Hepatocyte (in vitro differentiated cells): ENCODE measurements around the gene DTX1. TPM values are rescaled to one million over a fixed set of nuclear protein-coding genes. Genes with fewer than 3 reads are reported as not detected.
"Not testable (repeated sequence)": the region's sequence is repeated elsewhere in the genome, so short reads cannot be mapped to it uniquely, and the experiment has no call there.

Source experiments
- DNase-seq: peaks from one replicate; pipeline ENCODE4 v3.0.0-alpha.2; 2016; ENCODE audit warnings: low spot score
- H2AFZ ChIP-seq: fragments of 200-600 bp; sonication (generic); 2 replicates; pipeline ENCODE4 v1.6.0; 2016; ENCODE audit warnings: antibody characterized with exemption, mild to moderate bottlenecking
- H3K27ac ChIP-seq: fragments of 200-600 bp; sonication (generic); 2 replicates; pipeline ENCODE4 v1.5.1; 2016; ENCODE audit warnings: mild to moderate bottlenecking
- H3K27me3 ChIP-seq: fragments of 200-600 bp; sonication (generic); 2 replicates; pipeline ENCODE4 v1.6.1; 2016
- H3K36me3 ChIP-seq: fragments of 200-600 bp; sonication (generic); replicated peaks from 2 replicates; pipeline ENCODE4 v1.5.1; 2016; ENCODE audit warnings: low read depth; ENCODE audit not compliant: insufficient read depth
- H3K4me1 ChIP-seq: fragments of 200-600 bp; sonication (generic); 2 replicates; pipeline ENCODE4 v1.5.1; 2016; ENCODE audit warnings: mild to moderate bottlenecking, moderate library complexity; ENCODE audit not compliant: insufficient read depth
- H3K4me2 ChIP-seq: fragments of 200-600 bp; sonication (generic); 2 replicates; pipeline ENCODE4 v1.6.0; 2016
- H3K4me3 ChIP-seq: fragments of 200-600 bp; sonication (generic); 2 replicates; pipeline ENCODE4 v1.5.1; 2016; ENCODE audit warnings: mild to moderate bottlenecking
- H3K79me2 ChIP-seq: fragments of 200-600 bp; sonication (generic); 2 replicates; pipeline ENCODE4 v1.6.0; 2017; ENCODE audit warnings: mild to moderate bottlenecking
- H3K9me2 ChIP-seq: fragments of 200-600 bp; sonication (generic); replicated peaks from 2 replicates; pipeline ENCODE4 v1.6.0; 2017; ENCODE audit warnings: mild to moderate bottlenecking; ENCODE audit not compliant: insufficient read depth
- H3K9me3 ChIP-seq: fragments of 200-600 bp; sonication (generic); 2 replicates; pipeline ENCODE4 v1.5.1; 2016; ENCODE audit warnings: low read depth, mild to moderate bottlenecking
- H4K20me1 ChIP-seq: fragments of 200-600 bp; sonication (generic); 2 replicates; pipeline ENCODE4 v1.6.0; 2016; ENCODE audit warnings: mild to moderate bottlenecking; ENCODE audit not compliant: insufficient read depth, poor library complexity, severe bottlenecking
- EZH2 ChIP-seq: fragments of 200-600 bp; sonication (generic); IDR thresholded peaks from 2 replicates; pipeline ENCODE4 v1.6.1; 2016; ENCODE audit warnings: antibody characterized with exemption, mild to moderate bottlenecking, borderline replicate concordance
- EZH2phosphoT487 ChIP-seq: fragments of 200-600 bp; sonication (generic); IDR thresholded peaks from one replicate; pipeline ENCODE4 v1.6.1; 2018; ENCODE audit warnings: antibody characterized with exemption, mild to moderate bottlenecking, low read depth, moderate library complexity; ENCODE audit not compliant: unreplicated experiment, severe bottlenecking
- WGBS: methylation state at CpG from one replicate; pipeline ENCODE4 v1.1.6; 2016; ENCODE audit warnings: low lambda C conversion rate; ENCODE audit errors: missing lambda C conversion rate; 5-methylcytosine and 5-hydroxymethylcytosine counted together
- polyA plus RNA-seq: library from polyadenylated mRNA; unstranded; fragments of >200 nt; fragmentation: Nextera tagmentation; extraction: Ambion mirVana; gene quantifications from 2 replicates; pipeline ENCODE4 v1.2.1, GENCODE V29; 2016
- total RNA-seq: library from RNA; depleted of rRNA; stranded (reverse); fragments of >200 nt; gene quantifications from 2 replicates; pipeline ENCODE4 v1.2.3, GENCODE V29; 2014
- TF ChIP-seq, protein P1 (sequence below): fragments of 200-600 bp; sonication (generic); IDR thresholded peaks from 2 replicates; pipeline ENCODE4 v1.5.1; 2016; ENCODE audit warnings: antibody characterized with exemption, mild to moderate bottlenecking; ENCODE audit not compliant: poor library complexity

The DTX1 gene
- total and polyA plus RNA-seq, 2 experiments from 2014 or later = 0.47 to 2.3 TPM

DNA sequence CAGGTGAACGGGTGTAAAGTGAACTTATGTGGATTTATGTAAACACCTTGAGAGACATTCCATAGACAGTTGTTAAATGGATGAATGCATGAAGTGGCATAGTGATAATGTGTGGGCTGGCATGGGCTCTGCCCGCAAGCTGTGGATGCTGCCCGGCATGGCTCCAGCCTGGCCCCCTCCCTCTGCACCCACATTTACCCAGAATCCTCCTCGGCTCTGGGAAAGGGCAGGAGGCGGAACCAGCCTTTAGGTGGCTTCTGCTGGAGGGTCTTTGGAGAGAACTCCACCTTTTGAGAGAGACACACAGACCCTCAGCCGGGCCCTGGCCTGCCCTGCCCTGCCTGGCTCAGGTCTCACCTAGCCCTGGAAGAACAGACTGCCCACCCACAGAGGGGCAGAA is 60.3 kb downstream of the DTX1 start:
- Histone ChIP-seq H3K27ac (no peak overlapping the region), H3K9me2 (no peaks in the 10 kb centered on the region), H3K4me3 (no peak overlapping the region), H2AFZ (no peak overlapping the region), H3K27me3 (no peaks in the 10 kb centered on the region), H3K4me2 (no peak overlapping the region), H3K9me3 (no peaks in the 10 kb centered on the region), H3K79me2 (no peaks in the 10 kb centered on the region), H4K20me1 (no peaks in the 10 kb centered on the region), H3K36me3 (no peaks in the 10 kb centered on the region), H3K4me1 (no peaks in the 10 kb centered on the region)
- WGBS = 67% methylated on average over 6 of the region's 6 CpGs
- TF ChIP-seq EZH2phosphoT487 = no peak
- TF ChIP-seq, protein P1, sequence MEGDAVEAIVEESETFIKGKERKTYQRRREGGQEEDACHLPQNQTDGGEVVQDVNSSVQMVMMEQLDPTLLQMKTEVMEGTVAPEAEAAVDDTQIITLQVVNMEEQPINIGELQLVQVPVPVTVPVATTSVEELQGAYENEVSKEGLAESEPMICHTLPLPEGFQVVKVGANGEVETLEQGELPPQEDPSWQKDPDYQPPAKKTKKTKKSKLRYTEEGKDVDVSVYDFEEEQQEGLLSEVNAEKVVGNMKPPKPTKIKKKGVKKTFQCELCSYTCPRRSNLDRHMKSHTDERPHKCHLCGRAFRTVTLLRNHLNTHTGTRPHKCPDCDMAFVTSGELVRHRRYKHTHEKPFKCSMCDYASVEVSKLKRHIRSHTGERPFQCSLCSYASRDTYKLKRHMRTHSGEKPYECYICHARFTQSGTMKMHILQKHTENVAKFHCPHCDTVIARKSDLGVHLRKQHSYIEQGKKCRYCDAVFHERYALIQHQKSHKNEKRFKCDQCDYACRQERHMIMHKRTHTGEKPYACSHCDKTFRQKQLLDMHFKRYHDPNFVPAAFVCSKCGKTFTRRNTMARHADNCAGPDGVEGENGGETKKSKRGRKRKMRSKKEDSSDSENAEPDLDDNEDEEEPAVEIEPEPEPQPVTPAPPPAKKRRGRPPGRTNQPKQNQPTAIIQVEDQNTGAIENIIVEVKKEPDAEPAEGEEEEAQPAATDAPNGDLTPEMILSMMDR = no peak
- no peak for TF ChIP-seq EZH2
- no peak for DNase-seq

DNA sequence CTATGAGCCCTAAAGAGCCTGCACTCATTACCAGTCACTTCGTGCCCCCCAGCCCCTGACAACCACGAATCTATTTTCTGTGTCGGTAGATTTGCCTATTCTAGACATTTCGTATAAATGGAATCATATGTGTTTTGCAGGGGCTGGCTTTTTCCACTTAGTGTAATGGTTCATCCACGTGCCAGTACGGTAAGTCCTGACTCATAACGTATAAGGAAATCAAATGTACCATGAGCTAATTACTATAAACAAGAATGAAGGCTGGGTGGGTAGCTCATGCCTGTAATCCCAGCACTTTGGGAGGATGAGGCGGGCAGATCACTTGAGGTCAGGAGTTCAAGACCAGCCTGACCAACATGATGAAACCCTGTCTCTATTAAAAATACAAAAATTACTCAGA is 61.2 kb downstream of the DTX1 start:
- H3K4me1 ChIP-seq, DNase-seq, H3K27me3 ChIP-seq, H3K36me3 ChIP-seq, H3K4me2 ChIP-seq, H3K9me3 ChIP-seq, H3K4me3 ChIP-seq, H4K20me1 ChIP-seq, H3K79me2 ChIP-seq, H3K9me2 ChIP-seq, H2AFZ ChIP-seq, H3K27ac ChIP-seq: not testable (repeated sequence)
- 75% methylated on average over 8 of the region's 8 CpGs for WGBS

DNA sequence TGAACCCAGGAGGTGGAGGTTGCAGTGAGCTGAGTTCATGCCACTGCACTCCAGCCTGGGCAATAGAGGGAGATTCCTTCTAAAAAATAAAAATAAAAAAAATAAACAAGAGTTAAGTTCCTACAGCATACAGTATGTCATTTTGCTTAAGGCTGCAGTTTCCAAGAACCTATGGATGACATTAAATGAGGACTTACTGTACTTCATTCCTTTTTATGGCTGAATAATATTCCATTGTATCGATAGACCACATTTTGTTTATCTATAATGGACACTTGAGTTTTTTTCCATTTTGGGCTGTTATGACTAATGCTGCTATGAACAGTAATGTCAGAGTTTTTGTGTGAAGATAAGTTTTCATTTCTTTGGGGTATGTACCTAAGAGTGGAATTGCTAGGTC is 61.6 kb downstream of the DTX1 start:
- Histone ChIP-seq H3K4me2 (no peak overlapping the region), H3K4me1 (no peaks in the 10 kb centered on the region), H2AFZ (no peak overlapping the region), H4K20me1 (no peaks in the 10 kb centered on the region), H3K9me2 (no peaks in the 10 kb centered on the region), H3K4me3 (no peak overlapping the region), H3K9me3 (peaks cover 5% of the 10 kb centered on the region), H3K27me3 (no peaks in the 10 kb centered on the region), H3K79me2 (no peaks in the 10 kb centered on the region), H3K36me3 (no peaks in the 10 kb centered on the region), H3K27ac (no peak overlapping the region)
- no peak for DNase-seq
- no peak for TF ChIP-seq EZH2phosphoT487
- TF ChIP-seq EZH2 = no peak
- TF ChIP-seq, protein P1 = no peak
- WGBS = 97% methylated on average over 1 of the region's 1 CpG

DNA sequence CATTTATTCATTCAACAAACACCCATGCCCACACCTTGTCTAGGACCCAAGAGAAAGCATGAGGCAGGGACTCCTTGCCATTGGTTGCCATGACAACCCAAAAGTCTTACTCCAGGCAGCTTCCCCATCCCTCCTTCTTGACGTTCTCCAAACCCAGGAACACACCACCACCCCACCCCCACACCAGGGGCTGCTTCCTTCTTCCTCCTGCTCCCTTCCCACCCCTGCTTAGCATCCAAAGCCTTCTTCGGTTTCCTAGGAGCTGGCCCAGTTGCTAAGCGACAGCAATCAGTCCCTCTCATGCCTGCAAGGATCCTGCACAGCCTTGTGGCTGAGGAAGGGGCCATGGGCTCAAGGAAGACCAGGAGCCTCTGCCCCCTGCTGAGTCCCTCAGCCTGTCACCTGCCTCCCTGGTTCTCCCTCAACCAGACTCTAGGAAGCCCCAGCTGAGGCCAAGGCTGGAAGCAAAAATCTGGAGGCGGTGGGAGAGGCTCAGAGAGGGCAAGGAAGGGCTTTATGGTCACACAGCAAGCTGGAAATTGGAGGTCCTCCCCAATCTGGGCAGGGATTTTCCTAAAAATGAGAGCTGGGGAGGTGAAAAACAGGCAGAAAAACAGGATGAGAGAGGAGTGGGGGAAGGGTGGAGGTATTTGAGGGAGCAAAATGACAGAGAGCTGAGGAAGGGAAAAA is 63.6 kb downstream of the DTX1 start:
- H3K4me2 ChIP-seq = no peak overlapping the region
- no peaks in the 10 kb centered on the region for H3K9me2 ChIP-seq
- H3K9me3 ChIP-seq = peaks cover 5% of the 10 kb centered on the region
- DNase-seq = no peak
- no peak overlapping the region for H3K27ac ChIP-seq
- no peak overlapping the region for H2AFZ ChIP-seq
- no peaks in the 10 kb centered on the region for H4K20me1 ChIP-seq
- no peaks in the 10 kb centered on the region for H3K27me3 ChIP-seq
- H3K36me3 ChIP-seq = no peaks in the 10 kb centered on the region
- no peak overlapping the region for H3K4me3 ChIP-seq
- no peaks in the 10 kb centered on the region for H3K4me1 ChIP-seq
- WGBS = 63% methylated on average over 4 of the region's 4 CpGs
- TF ChIP-seq EZH2phosphoT487 (no peak), EZH2 (no peak)
- TF ChIP-seq, protein P1 = no peak
- H3K79me2 ChIP-seq = no peaks in the 10 kb centered on the region
